Stimulated activated CD8-positive, alpha-beta memory T cell treated with anti-CD3 and anti-CD28 coated beads, Interleukin-4, amount 100 ng/mL, for 48 hours (primary cell): ENCODE results near the gene CCDC134.

Experiments
- DNase-seq: peaks from one replicate; pipeline ENCODE4 v3.0.0-alpha.2; 2020

The CCDC134 gene

GRCh38 chr22:41787331-41787730 lies 13.1 kb upstream of the CCDC134 start:
- DNase-seq = no peak

GRCh38 chr22:41793871-41794270 lies 6.6 kb upstream of the CCDC134 start:
- no peak for DNase-seq

- DNase-seq = no peak
Observed at GRCh38 chr22:41798736-41799135, 1.7 kb upstream of the CCDC134 start.

GRCh38 chr22:41799486-41800347 lies 762 bp upstream of the CCDC134 start:
- peak; percentile 36 for DNase-seq

- no peak for DNase-seq
Observed at GRCh38 chr22:41801147-41801819, 804 bp downstream of the CCDC134 start.

GRCh38 chr22:41801886-41802285 lies 1.4 kb downstream of the CCDC134 start:
- DNase-seq = no peak

GRCh38 chr22:41805639-41806038 lies 5.2 kb downstream of the CCDC134 start:
- DNase-seq = no peak

GRCh38 chr22:41808400-41808799 lies 7.9 kb downstream of the CCDC134 start:
- no peak for DNase-seq

GRCh38 chr22:41810022-41810421 lies 9.5 kb downstream of the CCDC134 start:
- DNase-seq = no peak

GRCh38 chr22:41812805-41813545 lies 12.5 kb downstream of the CCDC134 start:
- no peak for DNase-seq

- no peak for DNase-seq
Observed at GRCh38 chr22:41813726-41814410, 13.4 kb downstream of the CCDC134 start.

GRCh38 chr22:41815716-41816115 lies 15.2 kb downstream of the CCDC134 start:
- DNase-seq = no peak

GRCh38 chr22:41816241-41816640 lies 15.8 kb downstream of the CCDC134 start:
- DNase-seq = no peak

- DNase-seq = no peak
Observed at GRCh38 chr22:41816871-41817270, 16.4 kb downstream of the CCDC134 start.

- DNase-seq = no peak
Observed at GRCh38 chr22:41818011-41818410, 17.5 kb downstream of the CCDC134 start.

- no peak for DNase-seq
Observed at GRCh38 chr22:41818596-41818995, 18.1 kb downstream of the CCDC134 start.

GRCh38 chr22:41819257-41819656 lies 18.8 kb downstream of the CCDC134 start:
- no peak for DNase-seq

GRCh38 chr22:41820447-41820846 lies 20.0 kb downstream of the CCDC134 start:
- no peak for DNase-seq

GRCh38 chr22:41821471-41822316 lies 21.2 kb downstream of the CCDC134 start:
- DNase-seq = no peak

GRCh38 chr22:41822317-41823057 lies 22.0 kb downstream of the CCDC134 start:
- DNase-seq = peak; percentile 51

- DNase-seq = no peak
Observed at GRCh38 chr22:41823797-41824196, 23.3 kb downstream of the CCDC134 start.
